SK-N-SH (cell line): Measurements from ENCODE around the gene ASB9. TPM values are rescaled to one million over a fixed set of nuclear protein-coding genes. Genes with fewer than 3 reads are reported as not detected.
A peak's percentile ranks its signal among the peaks of the same experiment; 100 is the strongest.

ENCODE experiments used
- CTCF ChIA-PET: fragments of 300-600, 350-600 bp; formaldehyde crosslinking; extraction: SDS; loops from one replicate; lab custom pipeline; 2021; lab: Yijun Ruan, JAX
- POLR2A ChIA-PET: fragments of 350-600 bp; sonication (Branson Sonifier 250); formaldehyde crosslinking; extraction: SDS; loops from one replicate; lab custom pipeline; 2020; ENCODE audit warnings: antibody characterized with exemption, inconsistent platforms; lab: Yijun Ruan, JAX
- DNase-seq: peaks from one replicate; pipeline ENCODE4 v3.0.0; 2012
- H2AFZ ChIP-seq: fragments of 200-600 bp; sonication (generic); 2 replicates; pipeline ENCODE4 v1.8.1; 2016; ENCODE audit warnings: antibody characterized with exemption, mild to moderate bottlenecking, low read depth
- H3F3A ChIP-seq: fragments of 200-600 bp; sonication (generic); replicated peaks from 2 replicates; pipeline ENCODE3; 2016; ENCODE audit warnings: antibody characterized with exemption, mild to moderate bottlenecking; ENCODE audit not compliant: insufficient read depth
- H3K27ac ChIP-seq, 2 experiments: fragments of 200-500 bp in 1 of 2; fragments of 200-600 bp in 1 of 2; sonication (Bioruptor generic) in 1 of 2; sonication (generic), shearing (Covaris generic) in 1 of 2; 2 replicates each; pipeline versions ENCODE4 v1.5.1 to v1.6.1; 2014 to 2016; ENCODE audit warnings: low read depth in 2 of 2, inconsistent platforms in 1 of 2, low read length in 1 of 2, mild to moderate bottlenecking in 1 of 2, mixed read lengths in 1 of 2
- H3K27me3 ChIP-seq: fragments of 200-600 bp; sonication (generic), shearing (Covaris generic); 2 replicates; pipeline ENCODE4 v1.6.1; 2016; ENCODE audit warnings: mixed run types; ENCODE audit not compliant: insufficient read depth
- H3K36me3 ChIP-seq, 2 experiments: fragments of 200-500 bp in 1 of 2; fragments of 200-600 bp in 1 of 2; sonication (Bioruptor generic) in 1 of 2; sonication (generic) in 1 of 2; replicated peaks in 1 of 2; 2 replicates each; pipeline versions ENCODE3 to v1.5.1; 2014 to 2016; ENCODE audit warnings: low read length in 1 of 2, mild to moderate bottlenecking in 1 of 2; ENCODE audit not compliant: insufficient read depth in 2 of 2, control insufficient read depth in 1 of 2
- H3K4me1 ChIP-seq, 2 experiments: fragments of 200-500 bp in 1 of 2; fragments of 200-600 bp in 1 of 2; sonication (Bioruptor generic) in 1 of 2; sonication (generic), shearing (Covaris generic) in 1 of 2; 2 replicates each; pipeline versions ENCODE4 v1.5.1 to v1.6.1; 2014 to 2016; ENCODE audit warnings: low read depth in 1 of 2, low read length in 1 of 2, mixed run types in 1 of 2; ENCODE audit not compliant: insufficient read depth in 2 of 2, control insufficient read depth in 1 of 2
- H3K4me2 ChIP-seq: fragments of 200-600 bp; sonication (generic), shearing (Covaris generic); 2 replicates; pipeline ENCODE4 v1.6.1; 2017; ENCODE audit warnings: mixed run types
- H3K4me3 ChIP-seq, 2 experiments: fragments of 200-500 bp in 1 of 2; fragments of 200-600 bp in 1 of 2; sonication (Bioruptor generic) in 1 of 2; sonication (generic), shearing (Covaris generic) in 1 of 2; 2 replicates each; pipeline versions ENCODE4 v1.5.1 to v1.8.1; 2014 to 2016; ENCODE audit warnings: low read depth in 2 of 2, inconsistent platforms in 1 of 2, low read length in 1 of 2, mild to moderate bottlenecking in 1 of 2, mixed read lengths in 1 of 2, moderate library complexity in 1 of 2
- H3K79me2 ChIP-seq: fragments of 200-600 bp; sonication (generic); 2 replicates; pipeline ENCODE4 v1.8.1; 2017; ENCODE audit warnings: mild to moderate bottlenecking; ENCODE audit not compliant: insufficient read depth
- H3K9ac ChIP-seq: fragments of 200-600 bp; sonication (generic); 2 replicates; pipeline ENCODE4 v1.6.1; 2017; ENCODE audit warnings: mixed run types
- H3K9me2 ChIP-seq: fragments of 200-600 bp; sonication (generic); 2 replicates; pipeline ENCODE4 v1.6.1; 2017; ENCODE audit warnings: mixed run types
- H3K9me3 ChIP-seq: fragments of 200-600 bp; sonication (generic); 2 replicates; pipeline ENCODE4 v1.6.1; 2017; ENCODE audit warnings: mixed run types, mild to moderate bottlenecking, moderate library complexity
- H4K20me1 ChIP-seq: fragments of 200-600 bp; sonication (generic); 2 replicates; pipeline ENCODE4 v1.6.1; 2017; ENCODE audit warnings: mild to moderate bottlenecking, mixed run types; ENCODE audit not compliant: insufficient read depth
- CHD2 ChIP-seq: fragments of 150-350 bp; IDR thresholded peaks from 2 replicates; pipeline ENCODE4 v1.6.1; 2018; ENCODE audit warnings: low read length; ENCODE audit not compliant: partially characterized antibody
- ELF1 ChIP-seq: IDR thresholded peaks from 2 replicates; pipeline ENCODE4 v1.4.0; 2012
- FOSL2 ChIP-seq: IDR thresholded peaks from 2 replicates; pipeline ENCODE4 v1.4.0; 2012; ENCODE audit warnings: low read depth, mild to moderate bottlenecking, moderate library complexity, borderline replicate concordance
- FOXJ3 ChIP-seq: sonication (generic); formaldehyde crosslinking; IDR thresholded peaks from 2 replicates; pipeline ENCODE4 v1.5.1; 2020; ENCODE audit warnings: mild to moderate bottlenecking, missing genetic modification reagents
- FOXM1 ChIP-seq: IDR thresholded peaks from 2 replicates; pipeline ENCODE4 v1.4.0; 2012; ENCODE audit warnings: low read depth, mild to moderate bottlenecking
- GABPA ChIP-seq: IDR thresholded peaks from 2 replicates; pipeline ENCODE4 v1.4.0; 2012; ENCODE audit warnings: low read depth, mild to moderate bottlenecking
- JUND ChIP-seq: IDR thresholded peaks from 2 replicates; pipeline ENCODE4 v1.4.0; 2012
- MEF2A ChIP-seq: IDR thresholded peaks from 2 replicates; pipeline ENCODE4 v1.4.0; 2012; ENCODE audit warnings: low read depth, borderline replicate concordance
- MXI1 ChIP-seq: IDR thresholded peaks from 2 replicates; pipeline ENCODE4 v1.6.1; 2012; ENCODE audit warnings: mild to moderate bottlenecking, low read depth, low read length, improper control_type of control experiment
- NFIC ChIP-seq: IDR thresholded peaks from 2 replicates; pipeline ENCODE4 v1.4.0; 2012; ENCODE audit warnings: borderline replicate concordance
- NRF1 ChIP-seq: IDR thresholded peaks from 2 replicates; pipeline ENCODE4 v1.6.1; 2012; ENCODE audit warnings: low read depth, mild to moderate bottlenecking, low read length
- PBX3 ChIP-seq: IDR thresholded peaks from 2 replicates; pipeline ENCODE4; 2012
- POLR2AphosphoS5 ChIP-seq: IDR thresholded peaks from 2 replicates; pipeline ENCODE4 v1.6.1; 2012; ENCODE audit warnings: low read depth, low read length
- RAD21 ChIP-seq: IDR thresholded peaks from 2 replicates; pipeline ENCODE4 v1.6.1; 2012; ENCODE audit warnings: mild to moderate bottlenecking, low read length
- RCOR1 ChIP-seq: fragments of 150-350 bp; IDR thresholded peaks from 2 replicates; pipeline ENCODE4 v1.6.1; 2017; ENCODE audit warnings: antibody characterized with exemption, low read length
- RFX5 ChIP-seq: IDR thresholded peaks from 2 replicates; pipeline ENCODE4 v1.6.1; 2012; ENCODE audit warnings: mild to moderate bottlenecking, improper control_type of control experiment, low read length
- RXRA ChIP-seq: IDR thresholded peaks from 2 replicates; pipeline ENCODE4 v1.4.0; 2012; ENCODE audit warnings: low read depth, mild to moderate bottlenecking, borderline replicate concordance
- SIN3A ChIP-seq: IDR thresholded peaks from 2 replicates; pipeline ENCODE4 v1.6.1; 2012; ENCODE audit warnings: low read depth, mild to moderate bottlenecking, low read length, moderate library complexity, borderline replicate concordance
- TAF1 ChIP-seq: IDR thresholded peaks from 2 replicates; pipeline ENCODE4 v1.6.1; 2012; ENCODE audit warnings: low read depth, mild to moderate bottlenecking, low read length, moderate library complexity, borderline replicate concordance
- TCF12 ChIP-seq: IDR thresholded peaks from 2 replicates; pipeline ENCODE4 v1.4.0; 2012
- TEAD4 ChIP-seq: IDR thresholded peaks from 2 replicates; pipeline ENCODE4 v1.4.0; 2012; ENCODE audit warnings: mild to moderate bottlenecking, borderline replicate concordance; ENCODE audit not compliant: insufficient read depth
- YY1 ChIP-seq: IDR thresholded peaks from 2 replicates; pipeline ENCODE4 v1.4.0; 2012; ENCODE audit warnings: low read depth, mild to moderate bottlenecking
- WGBS: methylation state at CpG from one replicate; pipeline ENCODE4 v1.1.6; 2017; ENCODE audit warnings: low lambda C conversion rate; 5-methylcytosine and 5-hydroxymethylcytosine counted together
- polyA plus RNA-seq, 3 experiments: library from polyadenylated mRNA; depleted of rRNA; stranded (reverse); fragments of >200 nt; gene quantifications; 2 replicates each; pipeline ENCODE4 v1.2.3, GENCODE V29; 2012
- TF ChIP-seq, protein P1 (sequence below): fragments of 200-600 bp; sonication (generic); IDR thresholded peaks from 2 replicates; pipeline ENCODE4 v1.6.1; 2017; ENCODE audit warnings: antibody characterized with exemption, mild to moderate bottlenecking, moderate library complexity
- TF ChIP-seq, protein P2 (sequence below): IDR thresholded peaks from 2 replicates; pipeline ENCODE4 v1.4.0; 2012; ENCODE audit warnings: low read depth
- TF ChIP-seq, protein P3 (sequence below): IDR thresholded peaks from 2 replicates; pipeline ENCODE4 v1.6.1; 2012; ENCODE audit warnings: mild to moderate bottlenecking, low read depth, low read length, moderate library complexity

The ASB9 gene, protein sequence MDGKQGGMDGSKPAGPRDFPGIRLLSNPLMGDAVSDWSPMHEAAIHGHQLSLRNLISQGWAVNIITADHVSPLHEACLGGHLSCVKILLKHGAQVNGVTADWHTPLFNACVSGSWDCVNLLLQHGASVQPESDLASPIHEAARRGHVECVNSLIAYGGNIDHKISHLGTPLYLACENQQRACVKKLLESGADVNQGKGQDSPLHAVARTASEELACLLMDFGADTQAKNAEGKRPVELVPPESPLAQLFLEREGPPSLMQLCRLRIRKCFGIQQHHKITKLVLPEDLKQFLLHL
- 2.5 and 3.4 TPM in 2 replicates for polyA plus RNA-seq (2012; rRNA removed)
- polyA plus RNA-seq (2012; cell fraction: cytosol; rRNA removed), result 3.5 and 3.7 TPM in 2 replicates
- 2.3 and 4.1 TPM in 2 replicates for polyA plus RNA-seq (2012; cell fraction: nucleus; rRNA removed)

- Histone ChIP-seq H3K9me3 (no peaks in the 10 kb centered on the region), H3K4me2 (peak within 1 kb of the TSS; percentile 64), H3F3A (no peaks in the 10 kb centered on the region), H3K4me1 (peaks cover 0 to 5% of the 10 kb centered on the region in 2 experiments; a peak in 1 of 4 replicates), H3K36me3 (no peaks in the 10 kb centered on the region), H3K27ac (no peak within 1 kb of the TSS), H3K27me3 (no peaks in the 10 kb centered on the region), H4K20me1 (no peaks in the 10 kb centered on the region), H3K4me3 (peak within 1 kb of the TSS in 1 of 2 experiments; percentile 15; a peak in 1 of 4 replicates), H3K9me2 (no peaks in the 10 kb centered on the region), H2AFZ (no peak within 1 kb of the TSS), H3K79me2 (no peaks in the 10 kb centered on the region), H3K9ac (no peak within 1 kb of the TSS)
- CTCF ChIA-PET, result no interaction called here
- WGBS, result 15% methylated on average over 13 of the region's 15 CpGs
- DNase-seq, result peak; percentile 45
- POLR2A ChIA-PET, result no interaction called here
- TF ChIP-seq RFX5 (peak; percentile 80), TCF12 (peak; percentile 23; the same call in 1 of the 2 replicates), FOSL2 (0 out of 2 replicates have a peak, but pooled peaks have one; percentile 48), PBX3 (0 out of 2 replicates have a peak, but pooled peaks have one; percentile 5), RXRA (no peak), MEF2A (no peak), YY1 (no peak), NRF1 (no peak), POLR2AphosphoS5 (no peak), SIN3A (no peak), MXI1 (no peak), RAD21 (no peak), ELF1 (no peak), FOXM1 (no peak), GABPA (no peak), TAF1 (no peak), RCOR1 (no peak), TEAD4 (no peak), JUND (peak; percentile 46), NFIC (peak; percentile 14; the same call in 1 of the 2 replicates), CHD2 (no peak), FOXJ3 (CRISPR knock-in tag) (no peak)
- TF ChIP-seq, protein P1, sequence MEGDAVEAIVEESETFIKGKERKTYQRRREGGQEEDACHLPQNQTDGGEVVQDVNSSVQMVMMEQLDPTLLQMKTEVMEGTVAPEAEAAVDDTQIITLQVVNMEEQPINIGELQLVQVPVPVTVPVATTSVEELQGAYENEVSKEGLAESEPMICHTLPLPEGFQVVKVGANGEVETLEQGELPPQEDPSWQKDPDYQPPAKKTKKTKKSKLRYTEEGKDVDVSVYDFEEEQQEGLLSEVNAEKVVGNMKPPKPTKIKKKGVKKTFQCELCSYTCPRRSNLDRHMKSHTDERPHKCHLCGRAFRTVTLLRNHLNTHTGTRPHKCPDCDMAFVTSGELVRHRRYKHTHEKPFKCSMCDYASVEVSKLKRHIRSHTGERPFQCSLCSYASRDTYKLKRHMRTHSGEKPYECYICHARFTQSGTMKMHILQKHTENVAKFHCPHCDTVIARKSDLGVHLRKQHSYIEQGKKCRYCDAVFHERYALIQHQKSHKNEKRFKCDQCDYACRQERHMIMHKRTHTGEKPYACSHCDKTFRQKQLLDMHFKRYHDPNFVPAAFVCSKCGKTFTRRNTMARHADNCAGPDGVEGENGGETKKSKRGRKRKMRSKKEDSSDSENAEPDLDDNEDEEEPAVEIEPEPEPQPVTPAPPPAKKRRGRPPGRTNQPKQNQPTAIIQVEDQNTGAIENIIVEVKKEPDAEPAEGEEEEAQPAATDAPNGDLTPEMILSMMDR, result no peak
- TF ChIP-seq, protein P2, sequence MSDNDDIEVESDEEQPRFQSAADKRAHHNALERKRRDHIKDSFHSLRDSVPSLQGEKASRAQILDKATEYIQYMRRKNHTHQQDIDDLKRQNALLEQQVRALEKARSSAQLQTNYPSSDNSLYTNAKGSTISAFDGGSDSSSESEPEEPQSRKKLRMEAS, result 0 out of 2 replicates have a peak, but pooled peaks have one; percentile 23
- TF ChIP-seq, protein P3, sequence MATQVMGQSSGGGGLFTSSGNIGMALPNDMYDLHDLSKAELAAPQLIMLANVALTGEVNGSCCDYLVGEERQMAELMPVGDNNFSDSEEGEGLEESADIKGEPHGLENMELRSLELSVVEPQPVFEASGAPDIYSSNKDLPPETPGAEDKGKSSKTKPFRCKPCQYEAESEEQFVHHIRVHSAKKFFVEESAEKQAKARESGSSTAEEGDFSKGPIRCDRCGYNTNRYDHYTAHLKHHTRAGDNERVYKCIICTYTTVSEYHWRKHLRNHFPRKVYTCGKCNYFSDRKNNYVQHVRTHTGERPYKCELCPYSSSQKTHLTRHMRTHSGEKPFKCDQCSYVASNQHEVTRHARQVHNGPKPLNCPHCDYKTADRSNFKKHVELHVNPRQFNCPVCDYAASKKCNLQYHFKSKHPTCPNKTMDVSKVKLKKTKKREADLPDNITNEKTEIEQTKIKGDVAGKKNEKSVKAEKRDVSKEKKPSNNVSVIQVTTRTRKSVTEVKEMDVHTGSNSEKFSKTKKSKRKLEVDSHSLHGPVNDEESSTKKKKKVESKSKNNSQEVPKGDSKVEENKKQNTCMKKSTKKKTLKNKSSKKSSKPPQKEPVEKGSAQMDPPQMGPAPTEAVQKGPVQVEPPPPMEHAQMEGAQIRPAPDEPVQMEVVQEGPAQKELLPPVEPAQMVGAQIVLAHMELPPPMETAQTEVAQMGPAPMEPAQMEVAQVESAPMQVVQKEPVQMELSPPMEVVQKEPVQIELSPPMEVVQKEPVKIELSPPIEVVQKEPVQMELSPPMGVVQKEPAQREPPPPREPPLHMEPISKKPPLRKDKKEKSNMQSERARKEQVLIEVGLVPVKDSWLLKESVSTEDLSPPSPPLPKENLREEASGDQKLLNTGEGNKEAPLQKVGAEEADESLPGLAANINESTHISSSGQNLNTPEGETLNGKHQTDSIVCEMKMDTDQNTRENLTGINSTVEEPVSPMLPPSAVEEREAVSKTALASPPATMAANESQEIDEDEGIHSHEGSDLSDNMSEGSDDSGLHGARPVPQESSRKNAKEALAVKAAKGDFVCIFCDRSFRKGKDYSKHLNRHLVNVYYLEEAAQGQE, result no peak
Observed at GRCh38 chrX:15269618-15270521, at the start of gene ASB9. ASB9 (minus strand) TSS chrX:15270083; CDS start chrX:15269874, 209 bp downstream.
